A673 (cell line): Measurements from ENCODE around the gene ERC1. TPM values are rescaled to one million over a fixed set of nuclear protein-coding genes. Genes with fewer than 3 reads are reported as not detected.

Source experiments
- BruUV-seq: library from RNA; stranded (reverse); fragments of 400-500 nt; replicated peaks from 2 replicates; lab custom pipeline; 2021; lab: Mats Ljungman, UMichigan
- CTCF ChIA-PET: fragments of 300-600 bp; sonication (Branson Sonifier 250); formaldehyde crosslinking; loops from one replicate; lab custom pipeline; 2022; ENCODE audit warnings: antibody characterized with exemption; lab: Charles Lee
- POLR2A ChIA-PET: fragments of 300-600 bp; sonication (Branson Sonifier 250); formaldehyde crosslinking; loops from one replicate; lab custom pipeline; 2022; ENCODE audit warnings: antibody characterized with exemption; ENCODE audit not compliant: low non-redundant PET; lab: Charles Lee
- DNase-seq: peaks from one replicate; pipeline ENCODE4 v3.0.0-alpha.2; 2015; ENCODE audit warnings: low spot score
- H3K27ac ChIP-seq: fragments of 200-600 bp; sonication (generic); 2 replicates; pipeline ENCODE4 v1.5.1; 2016; ENCODE audit warnings: mixed run types, low read depth, mild to moderate bottlenecking, mixed read lengths, antibody characterized with exemption, low read length; ENCODE audit not compliant: poor library complexity, severe bottlenecking
- H3K27me3 ChIP-seq: fragments of 200-600 bp; sonication (generic); replicated peaks from 2 replicates; pipeline ENCODE4 v1.6.1; 2017; ENCODE audit warnings: mixed run types, low read depth, mild to moderate bottlenecking, mixed read lengths, antibody characterized with exemption, low read length; ENCODE audit not compliant: insufficient read depth, poor library complexity
- H3K36me3 ChIP-seq: fragments of 200-600 bp; sonication (generic); 2 replicates; pipeline ENCODE4 v1.6.1; 2016; ENCODE audit warnings: mixed run types, mild to moderate bottlenecking, mixed read lengths, antibody characterized with exemption, low read length; ENCODE audit not compliant: insufficient read depth, poor library complexity, severe bottlenecking
- H3K4me1 ChIP-seq: fragments of 200-600 bp; sonication (generic); 2 replicates; pipeline ENCODE4 v1.6.1; 2017; ENCODE audit warnings: mixed run types, mild to moderate bottlenecking, mixed read lengths, antibody characterized with exemption, low read length; ENCODE audit not compliant: insufficient read depth, poor library complexity, severe bottlenecking
- H3K4me3 ChIP-seq: fragments of 200-600 bp; sonication (generic); 2 replicates; pipeline ENCODE4 v1.5.1; 2016; ENCODE audit warnings: low read depth, mixed run types, mild to moderate bottlenecking, mixed read lengths, low read length; ENCODE audit not compliant: poor library complexity, severe bottlenecking
- H3K9me3 ChIP-seq: fragments of 200-600 bp; sonication (generic); 2 replicates; pipeline ENCODE4 v1.6.1; 2016; ENCODE audit warnings: mixed run types, low read depth, mild to moderate bottlenecking, mixed read lengths, antibody characterized with exemption, low read length; ENCODE audit not compliant: poor library complexity, severe bottlenecking
- EZH2 ChIP-seq: fragments of 200-600 bp; sonication (generic); IDR thresholded peaks from 2 replicates; pipeline ENCODE4 v1.6.1; 2017; ENCODE audit warnings: borderline replicate concordance, low read depth, mild to moderate bottlenecking, mixed read lengths, antibody characterized with exemption, low read length; ENCODE audit not compliant: poor library complexity, severe bottlenecking
- intact Hi-C: fragments of 100-400 bp; cut with micrococcal nuclease; formaldehyde crosslinking; loops from one replicate; pipeline ENCODE4 v1.10.0; 2022; ENCODE audit not compliant: unreplicated experiment
- total RNA-seq: library from RNA; stranded (reverse); gene quantifications from 2 replicates; pipeline ENCODE4 v1.2.3, GENCODE V29; 2021
- TF ChIP-seq, protein P1 (sequence below): fragments of 300-800, 200-600 bp; sonication (generic); conservative IDR thresholded peaks from 2 replicates; pipeline ENCODE4 v1.5.1; 2017; ENCODE audit warnings: low read depth, mild to moderate bottlenecking, antibody characterized with exemption, low read length, moderate library complexity, mixed read lengths

ERC1 gene
- total RNA-seq, 1 experiment from 2014 or later = 60.7 TPM

DNA sequence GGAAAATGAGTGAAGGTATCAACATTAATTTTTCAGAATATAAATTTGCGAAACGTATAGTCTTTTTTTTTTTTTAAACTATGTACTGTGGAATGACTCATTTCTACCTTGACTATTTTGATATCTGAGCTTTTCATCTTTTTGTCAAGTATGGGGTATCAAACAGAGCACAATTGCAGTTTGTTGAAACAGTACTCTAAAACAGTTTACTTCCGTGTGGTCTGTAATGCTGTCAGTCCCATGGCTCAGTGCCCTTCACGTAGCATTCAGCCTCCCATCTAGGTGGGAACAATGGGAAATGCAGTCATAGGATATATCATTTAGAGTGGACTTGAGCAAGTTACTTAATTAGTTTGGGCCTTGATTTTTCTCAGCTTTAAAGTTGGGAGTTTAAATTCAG lies 139.5 kb downstream of the ERC1 start:
- BruUV-seq = no TSS peak
- Histone ChIP-seq H3K27ac (no peak overlapping the region), H3K27me3 (no peaks in the 10 kb centered on the region), H3K9me3 (no peaks in the 10 kb centered on the region), H3K36me3 (no peaks in the 10 kb centered on the region), H3K4me3 (no peak overlapping the region), H3K4me1 (no peaks in the 10 kb centered on the region)
- TF ChIP-seq, protein P1, sequence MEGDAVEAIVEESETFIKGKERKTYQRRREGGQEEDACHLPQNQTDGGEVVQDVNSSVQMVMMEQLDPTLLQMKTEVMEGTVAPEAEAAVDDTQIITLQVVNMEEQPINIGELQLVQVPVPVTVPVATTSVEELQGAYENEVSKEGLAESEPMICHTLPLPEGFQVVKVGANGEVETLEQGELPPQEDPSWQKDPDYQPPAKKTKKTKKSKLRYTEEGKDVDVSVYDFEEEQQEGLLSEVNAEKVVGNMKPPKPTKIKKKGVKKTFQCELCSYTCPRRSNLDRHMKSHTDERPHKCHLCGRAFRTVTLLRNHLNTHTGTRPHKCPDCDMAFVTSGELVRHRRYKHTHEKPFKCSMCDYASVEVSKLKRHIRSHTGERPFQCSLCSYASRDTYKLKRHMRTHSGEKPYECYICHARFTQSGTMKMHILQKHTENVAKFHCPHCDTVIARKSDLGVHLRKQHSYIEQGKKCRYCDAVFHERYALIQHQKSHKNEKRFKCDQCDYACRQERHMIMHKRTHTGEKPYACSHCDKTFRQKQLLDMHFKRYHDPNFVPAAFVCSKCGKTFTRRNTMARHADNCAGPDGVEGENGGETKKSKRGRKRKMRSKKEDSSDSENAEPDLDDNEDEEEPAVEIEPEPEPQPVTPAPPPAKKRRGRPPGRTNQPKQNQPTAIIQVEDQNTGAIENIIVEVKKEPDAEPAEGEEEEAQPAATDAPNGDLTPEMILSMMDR = no peak
- no peak for TF ChIP-seq EZH2
- ChIA-PET CTCF (interaction anchor here (0.7 kb wide), 1 partner anchor 12 kb away, joined by 3 read pairs; no protein-coding TSS in a partner anchor), POLR2A (no interaction called here)
- no peak for DNase-seq
- intact Hi-C loops = no loop called here

DNA sequence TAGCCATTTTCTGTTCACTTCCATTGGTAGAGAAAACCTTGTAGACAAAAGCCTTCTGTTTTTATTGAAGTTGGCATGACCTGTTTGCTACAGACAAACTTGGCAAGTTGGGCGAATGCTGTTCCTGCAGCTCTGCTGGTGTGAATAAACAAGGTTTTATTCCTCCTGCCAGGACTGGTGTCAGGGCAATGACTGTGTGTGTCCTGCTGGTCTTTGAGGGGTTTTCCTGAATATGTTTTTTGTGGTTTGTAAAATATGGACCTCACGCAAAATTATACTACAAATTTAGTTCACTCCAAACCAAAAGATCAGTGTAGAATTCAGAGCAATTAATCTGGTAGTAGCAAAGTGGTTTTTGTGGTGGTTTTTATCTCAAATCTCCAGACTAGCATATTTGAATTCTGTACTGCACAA lies 140.8 kb downstream of the ERC1 start:
- intact Hi-C loops = no loop called here
- BruUV-seq = no TSS peak
- Histone ChIP-seq H3K27ac (no peak overlapping the region), H3K27me3 (no peaks in the 10 kb centered on the region), H3K4me1 (no peaks in the 10 kb centered on the region), H3K9me3 (no peaks in the 10 kb centered on the region), H3K4me3 (no peak overlapping the region), H3K36me3 (no peaks in the 10 kb centered on the region)
- no peak for TF ChIP-seq EZH2
- TF ChIP-seq, protein P1 = no peak
- POLR2A ChIA-PET = no interaction called here
- CTCF ChIA-PET = no interaction called here
- no peak for DNase-seq

DNA sequence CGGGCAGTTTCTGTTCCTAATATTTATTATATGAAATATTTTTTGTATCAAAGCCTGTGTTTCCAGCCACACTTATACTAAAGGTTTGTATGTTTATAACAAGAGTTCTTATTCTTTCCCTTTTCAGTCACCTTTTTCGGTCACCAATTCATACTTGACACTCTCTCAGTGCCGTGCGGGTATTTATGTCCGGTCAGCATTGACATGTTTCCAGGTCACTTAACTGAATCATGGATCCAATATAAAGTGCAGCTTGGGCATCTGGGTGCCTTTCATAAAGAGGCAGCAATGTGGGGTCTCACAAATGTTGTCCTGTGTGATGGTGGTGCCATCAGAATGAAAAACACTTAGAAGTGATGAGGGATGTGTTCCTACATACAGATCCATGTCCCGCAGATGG lies 141.3 kb downstream of the ERC1 start:
- H3K36me3 ChIP-seq = no peaks in the 10 kb centered on the region
- POLR2A ChIA-PET = no interaction called here
- H3K4me3 ChIP-seq = no peak overlapping the region
- H3K9me3 ChIP-seq = no peaks in the 10 kb centered on the region
- intact Hi-C loops = no loop called here
- H3K27me3 ChIP-seq = no peaks in the 10 kb centered on the region
- TF ChIP-seq EZH2 = no peak
- TF ChIP-seq, protein P1 = no peak
- BruUV-seq = no TSS peak
- no peak overlapping the region for H3K27ac ChIP-seq
- no peak for DNase-seq
- H3K4me1 ChIP-seq = no peaks in the 10 kb centered on the region
- CTCF ChIA-PET = no interaction called here
